Caco-2 (cell line): ENCODE measurements around the gene ATP8A2. TPM values are rescaled to one million over a fixed set of nuclear protein-coding genes. Genes with fewer than 3 reads are reported as not detected.

Experiments used
- BruUV-seq: library from RNA; stranded (reverse); fragments of 400-500 nt; replicated peaks from 2 replicates; lab custom pipeline; 2021; lab: Mats Ljungman, UMichigan
- CTCF ChIA-PET: fragments of 300-600 bp; sonication (Branson Sonifier 250); formaldehyde crosslinking; loops from one replicate; lab custom pipeline; 2022; ENCODE audit warnings: antibody characterized with exemption; lab: Charles Lee
- POLR2A ChIA-PET: fragments of 300-600 bp; sonication (Branson Sonifier 250); formaldehyde crosslinking; loops from one replicate; lab custom pipeline; 2022; ENCODE audit warnings: antibody characterized with exemption; lab: Charles Lee
- DNase-seq, 2 experiments: peaks; one replicate each; pipeline versions ENCODE4 v3.0.0 to v3.0.0-alpha.2; 2020 to 2022
- H3K27me3 ChIP-seq: replicated peaks from 2 replicates; pipeline ENCODE4 v1.6.0; 2011; ENCODE audit warnings: low read length; ENCODE audit not compliant: control insufficient read depth, insufficient read depth
- H3K36me3 ChIP-seq: 2 replicates; pipeline ENCODE4 v1.5.1; 2011; ENCODE audit warnings: low read length; ENCODE audit not compliant: control insufficient read depth, insufficient read depth
- H3K4me1 ChIP-seq: fragments of 250-450 bp; sonication (Bioruptor Pico); 2 replicates; pipeline ENCODE4 v1.5.1; 2020; ENCODE audit warnings: mild to moderate bottlenecking
- H3K4me3 ChIP-seq: 2 replicates; pipeline ENCODE4 v1.5.1; 2011; ENCODE audit warnings: low read depth, mild to moderate bottlenecking, control low read depth, low read length
- H3K9me3 ChIP-seq: fragments of 250-450 bp; sonication (Bioruptor Pico); 2 replicates; pipeline ENCODE4 v1.5.1; 2020; ENCODE audit warnings: mild to moderate bottlenecking, moderate library complexity
- H3K27ac Mint-ChIP-seq: one replicate; pipeline ENCODE4 v1.8.0; 2022; ENCODE audit warnings: mixed read lengths; ENCODE audit not compliant: unreplicated experiment
- H3K27me3 Mint-ChIP-seq: one replicate; pipeline ENCODE4 v1.8.0; 2022; ENCODE audit warnings: mixed read lengths; ENCODE audit not compliant: insufficient read depth, unreplicated experiment
- H3K36me3 Mint-ChIP-seq: one replicate; pipeline ENCODE4 v1.8.0; 2022; ENCODE audit warnings: mild to moderate bottlenecking, mixed read lengths; ENCODE audit not compliant: insufficient read depth, unreplicated experiment
- H3K4me1 Mint-ChIP-seq: one replicate; pipeline ENCODE4 v1.8.0; 2022; ENCODE audit warnings: low read depth, mixed read lengths; ENCODE audit not compliant: unreplicated experiment
- H3K4me3 Mint-ChIP-seq: one replicate; pipeline ENCODE4 v1.8.0; 2022; ENCODE audit warnings: mild to moderate bottlenecking, moderate library complexity, mixed read lengths; ENCODE audit not compliant: unreplicated experiment
- H3K9me3 Mint-ChIP-seq: one replicate; pipeline ENCODE4 v1.8.0; 2022; ENCODE audit warnings: mixed read lengths; ENCODE audit not compliant: unreplicated experiment
- intact Hi-C: fragments of 100-400 bp; cut with micrococcal nuclease; formaldehyde crosslinking; loops from one replicate; pipeline ENCODE4 v1.10.0; 2022; ENCODE audit not compliant: unreplicated experiment
- total RNA-seq: library from RNA; stranded (reverse); gene quantifications from 2 replicates; pipeline ENCODE4 v1.2.3, GENCODE V29; 2022
- TF ChIP-seq, protein P1 (sequence below), 2 experiments: fragments of 200-600 bp in 1 of 2; IDR thresholded peaks; 1 replicate in 1 of 2; 2 replicates in 1 of 2; pipeline versions ENCODE4 v1.5.1 to v1.8.0; 2011 to 2022; ENCODE audit warnings: antibody characterized with exemption in 1 of 2, control low read depth in 1 of 2, inconsistent platforms in 1 of 2, low read depth in 1 of 2, low read length in 1 of 2, mild to moderate bottlenecking in 1 of 2, moderate library complexity in 1 of 2; ENCODE audit not compliant: insufficient read depth in 1 of 2, severe bottlenecking in 1 of 2, unreplicated experiment in 1 of 2

Gene ATP8A2
- total RNA-seq, 1 experiment from 2014 or later = 0.05 TPM

GRCh38 chr13:26021956-26022355, 650.2 kb downstream of the ATP8A2 start:
- peaks cover 17% of the 10 kb centered on the region for H3K4me1 ChIP-seq
- CTCF ChIA-PET = no interaction called here
- intact Hi-C loops = loop anchor here (5.0 kb wide), 1 partner anchor 55 kb away; no protein-coding TSS in a partner anchor

GRCh38 chr13:26022538-26023292, 650.9 kb downstream of the ATP8A2 start:
- no peaks in the 10 kb centered on the region for H3K27me3 ChIP-seq
- TF ChIP-seq, protein P1, sequence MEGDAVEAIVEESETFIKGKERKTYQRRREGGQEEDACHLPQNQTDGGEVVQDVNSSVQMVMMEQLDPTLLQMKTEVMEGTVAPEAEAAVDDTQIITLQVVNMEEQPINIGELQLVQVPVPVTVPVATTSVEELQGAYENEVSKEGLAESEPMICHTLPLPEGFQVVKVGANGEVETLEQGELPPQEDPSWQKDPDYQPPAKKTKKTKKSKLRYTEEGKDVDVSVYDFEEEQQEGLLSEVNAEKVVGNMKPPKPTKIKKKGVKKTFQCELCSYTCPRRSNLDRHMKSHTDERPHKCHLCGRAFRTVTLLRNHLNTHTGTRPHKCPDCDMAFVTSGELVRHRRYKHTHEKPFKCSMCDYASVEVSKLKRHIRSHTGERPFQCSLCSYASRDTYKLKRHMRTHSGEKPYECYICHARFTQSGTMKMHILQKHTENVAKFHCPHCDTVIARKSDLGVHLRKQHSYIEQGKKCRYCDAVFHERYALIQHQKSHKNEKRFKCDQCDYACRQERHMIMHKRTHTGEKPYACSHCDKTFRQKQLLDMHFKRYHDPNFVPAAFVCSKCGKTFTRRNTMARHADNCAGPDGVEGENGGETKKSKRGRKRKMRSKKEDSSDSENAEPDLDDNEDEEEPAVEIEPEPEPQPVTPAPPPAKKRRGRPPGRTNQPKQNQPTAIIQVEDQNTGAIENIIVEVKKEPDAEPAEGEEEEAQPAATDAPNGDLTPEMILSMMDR (IDR thresholded peaks at IDR 0.05; ENCODE audit: insufficient read depth in 1 of 2, low read depth in 1 of 2, low read length in 1 of 2, severe bottlenecking in 1 of 2, unreplicated experiment in 1 of 2) = no peak
- no peaks in the 10 kb centered on the region for H3K36me3 ChIP-seq
- Mint-ChIP-seq H3K27ac (no peak overlapping the region), H3K4me3 (no peak overlapping the region), H3K4me1 (peaks cover 34% of the 10 kb centered on the region), H3K36me3 (peaks cover 4% of the 10 kb centered on the region), H3K27me3 (peaks cover 3% of the 10 kb centered on the region), H3K9me3 (no peaks in the 10 kb centered on the region)
- H3K4me1 ChIP-seq = peaks cover 17% of the 10 kb centered on the region
- POLR2A ChIA-PET = no interaction called here
- DNase-seq = peak; percentile 84 to 88
- intact Hi-C loops = loop anchor here (5.0 kb wide), 1 partner anchor 55 kb away; no protein-coding TSS in a partner anchor
- BruUV-seq = no TSS peak
- H3K4me3 ChIP-seq = no peak overlapping the region
- H3K9me3 ChIP-seq = no peaks in the 10 kb centered on the region
- CTCF ChIA-PET = interaction anchor here (0.5 kb wide), 1 partner anchor 193 kb away, joined by 5 read pairs; no protein-coding TSS in a partner anchor

More at GRCh38 chr13:26021956-26022355, 650.2 kb downstream of the ATP8A2 start:
- H3K27me3 Mint-ChIP-seq = peaks cover 3% of the 10 kb centered on the region
- no peak overlapping the region for H3K4me3 Mint-ChIP-seq
- no peak overlapping the region for H3K4me3 ChIP-seq
- H3K9me3 ChIP-seq = no peaks in the 10 kb centered on the region
- peaks cover 4% of the 10 kb centered on the region for H3K36me3 Mint-ChIP-seq
- no peak for DNase-seq
- no peaks in the 10 kb centered on the region for H3K27me3 ChIP-seq
- POLR2A ChIA-PET = no interaction called here
- TF ChIP-seq, protein P1 (IDR thresholded peaks at IDR 0.05; ENCODE audit: insufficient read depth in 1 of 2, low read depth in 1 of 2, low read length in 1 of 2, severe bottlenecking in 1 of 2, unreplicated experiment in 1 of 2) = no peak
- H3K4me1 Mint-ChIP-seq = peaks cover 34% of the 10 kb centered on the region
- no peak overlapping the region for H3K27ac Mint-ChIP-seq
- BruUV-seq = no TSS peak
- H3K9me3 Mint-ChIP-seq = no peaks in the 10 kb centered on the region
- H3K36me3 ChIP-seq = no peaks in the 10 kb centered on the region

DNA sequence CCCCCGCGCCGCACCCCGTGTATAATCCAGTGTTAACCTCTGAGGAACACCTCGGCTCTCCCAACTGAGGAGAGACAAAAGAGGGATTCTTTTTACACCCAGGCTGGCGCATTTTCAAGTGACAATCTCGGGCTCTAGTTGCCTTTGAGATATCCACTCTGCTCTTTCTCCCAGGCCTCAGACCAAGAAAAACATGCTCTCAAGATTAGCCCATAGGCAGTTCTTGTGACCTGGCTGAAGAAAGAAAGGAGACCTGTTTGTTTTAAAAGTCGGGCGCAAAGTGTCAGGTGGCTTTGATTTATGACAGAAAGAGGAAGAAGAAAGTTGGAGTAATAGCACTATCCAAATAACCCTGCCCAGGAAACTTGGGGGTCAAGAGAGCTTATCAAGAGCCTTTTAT, 652.8 kb downstream of the ATP8A2 start:
- Mint-ChIP-seq H3K9me3 (no peaks in the 10 kb centered on the region), H3K27ac (no peak overlapping the region), H3K4me3 (no peak overlapping the region), H3K36me3 (peaks cover 4% of the 10 kb centered on the region), H3K4me1 (peaks cover 34% of the 10 kb centered on the region), H3K27me3 (peaks cover 3% of the 10 kb centered on the region)
- intact Hi-C loops = loop anchor here (5.0 kb wide), 1 partner anchor 57 kb away; no protein-coding TSS in a partner anchor
- H3K9me3 ChIP-seq = no peaks in the 10 kb centered on the region
- no peak for DNase-seq
- TF ChIP-seq, protein P1 (IDR thresholded peaks at IDR 0.05; ENCODE audit: insufficient read depth in 1 of 2, low read depth in 1 of 2, low read length in 1 of 2, severe bottlenecking in 1 of 2, unreplicated experiment in 1 of 2) = no peak
- no peaks in the 10 kb centered on the region for H3K27me3 ChIP-seq
- no TSS peak for BruUV-seq
- H3K36me3 ChIP-seq = no peaks in the 10 kb centered on the region
- peaks cover 17% of the 10 kb centered on the region for H3K4me1 ChIP-seq
- CTCF ChIA-PET = no interaction called here
- no peak overlapping the region for H3K4me3 ChIP-seq
- POLR2A ChIA-PET = no interaction called here
